ENCODE measurements around the gene MPZL3. TPM values are rescaled to one million over a fixed set of nuclear protein-coding genes. Genes with fewer than 3 reads are reported as not detected.

Gene MPZL3
- total and polyA plus RNA-seq, 2 experiments from 2014 or later: 0.92 to 2.9 TPM

DNA sequence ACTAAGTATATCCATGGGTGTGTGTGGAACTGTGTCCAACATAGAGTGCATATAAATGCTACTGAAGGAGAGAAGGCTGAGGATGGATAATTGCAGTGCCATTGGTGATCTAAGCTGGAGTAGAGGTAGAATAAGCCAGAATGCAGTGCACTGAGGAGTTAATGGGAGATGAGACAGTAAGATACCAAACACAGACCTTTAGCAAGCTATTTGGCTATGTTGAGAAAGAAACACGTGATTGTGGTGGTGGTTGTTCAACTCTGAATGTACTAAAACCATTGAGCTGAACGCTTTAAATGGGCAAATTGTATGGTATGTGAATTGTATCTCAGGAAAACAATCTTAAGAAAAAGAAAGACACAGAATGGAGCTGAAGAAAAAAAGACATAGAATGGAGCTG, 50.2 kb downstream of the MPZL3 start:
- Histone ChIP-seq H3K9me2 (ENCODE audit: insufficient read depth) (peaks cover 6% of the 10 kb centered on the region; the same call in 1 of the 2 replicates), H3K27me3 (ENCODE audit: insufficient read depth) (no peaks in the 10 kb centered on the region)
- H3K27me3 Mint-ChIP-seq (ENCODE audit: insufficient read depth, low read depth, poor library complexity): peaks cover 2% of the 10 kb centered on the region

More for the DNA sequence above, 50.2 kb downstream of the MPZL3 start:
- ATAC-seq: no peak
- TF ChIP-seq ZNF114 (CRISPR knock-in tag; IDR thresholded peaks at IDR 0.05) (no peak), ZNF462 (CRISPR knock-in tag; IDR thresholded peaks at IDR 0.05) (no peak), JUNB (IDR thresholded peaks at IDR 0.05; ENCODE audit: unreplicated experiment) (no peak), ZNF331 (CRISPR knock-in tag; IDR thresholded peaks at IDR 0.05; ENCODE audit: low read depth) (no peak), POLR2AphosphoS5 (IDR thresholded peaks at IDR 0.05; ENCODE audit: low read depth) (no peak), EZH2phosphoT487 (IDR thresholded peaks at IDR 0.05; ENCODE audit: unreplicated experiment) (no peak), NANOG (IDR thresholded peaks at IDR 0.05; ENCODE audit: borderline replicate concordance) (no peak), EZH2 (IDR thresholded peaks at IDR 0.05; ENCODE audit: low read depth, unreplicated experiment) (no peak), CTCF (conservative IDR thresholded peaks at IDR 0.05; ENCODE audit: low read depth in 2 of 2) (no peak), STAT1 (IDR thresholded peaks at IDR 0.05; ENCODE audit: unreplicated experiment) (no peak), CREB1 (CRISPR knock-in tag; IDR thresholded peaks at IDR 0.05; ENCODE audit: low read depth) (no peak)
- TF ChIP-seq, protein P1, sequence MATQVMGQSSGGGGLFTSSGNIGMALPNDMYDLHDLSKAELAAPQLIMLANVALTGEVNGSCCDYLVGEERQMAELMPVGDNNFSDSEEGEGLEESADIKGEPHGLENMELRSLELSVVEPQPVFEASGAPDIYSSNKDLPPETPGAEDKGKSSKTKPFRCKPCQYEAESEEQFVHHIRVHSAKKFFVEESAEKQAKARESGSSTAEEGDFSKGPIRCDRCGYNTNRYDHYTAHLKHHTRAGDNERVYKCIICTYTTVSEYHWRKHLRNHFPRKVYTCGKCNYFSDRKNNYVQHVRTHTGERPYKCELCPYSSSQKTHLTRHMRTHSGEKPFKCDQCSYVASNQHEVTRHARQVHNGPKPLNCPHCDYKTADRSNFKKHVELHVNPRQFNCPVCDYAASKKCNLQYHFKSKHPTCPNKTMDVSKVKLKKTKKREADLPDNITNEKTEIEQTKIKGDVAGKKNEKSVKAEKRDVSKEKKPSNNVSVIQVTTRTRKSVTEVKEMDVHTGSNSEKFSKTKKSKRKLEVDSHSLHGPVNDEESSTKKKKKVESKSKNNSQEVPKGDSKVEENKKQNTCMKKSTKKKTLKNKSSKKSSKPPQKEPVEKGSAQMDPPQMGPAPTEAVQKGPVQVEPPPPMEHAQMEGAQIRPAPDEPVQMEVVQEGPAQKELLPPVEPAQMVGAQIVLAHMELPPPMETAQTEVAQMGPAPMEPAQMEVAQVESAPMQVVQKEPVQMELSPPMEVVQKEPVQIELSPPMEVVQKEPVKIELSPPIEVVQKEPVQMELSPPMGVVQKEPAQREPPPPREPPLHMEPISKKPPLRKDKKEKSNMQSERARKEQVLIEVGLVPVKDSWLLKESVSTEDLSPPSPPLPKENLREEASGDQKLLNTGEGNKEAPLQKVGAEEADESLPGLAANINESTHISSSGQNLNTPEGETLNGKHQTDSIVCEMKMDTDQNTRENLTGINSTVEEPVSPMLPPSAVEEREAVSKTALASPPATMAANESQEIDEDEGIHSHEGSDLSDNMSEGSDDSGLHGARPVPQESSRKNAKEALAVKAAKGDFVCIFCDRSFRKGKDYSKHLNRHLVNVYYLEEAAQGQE (IDR thresholded peaks at IDR 0.05; ENCODE audit: unreplicated experiment): no peak
- TF ChIP-seq, protein P2, sequence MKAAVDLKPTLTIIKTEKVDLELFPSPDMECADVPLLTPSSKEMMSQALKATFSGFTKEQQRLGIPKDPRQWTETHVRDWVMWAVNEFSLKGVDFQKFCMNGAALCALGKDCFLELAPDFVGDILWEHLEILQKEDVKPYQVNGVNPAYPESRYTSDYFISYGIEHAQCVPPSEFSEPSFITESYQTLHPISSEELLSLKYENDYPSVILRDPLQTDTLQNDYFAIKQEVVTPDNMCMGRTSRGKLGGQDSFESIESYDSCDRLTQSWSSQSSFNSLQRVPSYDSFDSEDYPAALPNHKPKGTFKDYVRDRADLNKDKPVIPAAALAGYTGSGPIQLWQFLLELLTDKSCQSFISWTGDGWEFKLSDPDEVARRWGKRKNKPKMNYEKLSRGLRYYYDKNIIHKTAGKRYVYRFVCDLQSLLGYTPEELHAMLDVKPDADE (IDR thresholded peaks at IDR 0.05): no peak
- Histone ChIP-seq H3K4me3 (no peak overlapping the region), H3K27ac (ENCODE audit: low read depth) (no peak overlapping the region), H3F3A (replicated peaks; ENCODE audit: low read depth) (no peaks in the 10 kb centered on the region), H4K20me1 (replicated peaks; ENCODE audit: insufficient read depth) (no peaks in the 10 kb centered on the region), H2AFZ (no peak overlapping the region), H3K4me2 (no peak overlapping the region), H3K4me1 (ENCODE audit: insufficient read depth) (peaks cover 4% of the 10 kb centered on the region; the same call in 1 of the 2 replicates), H3K36me3 (ENCODE audit: insufficient read depth) (no peaks in the 10 kb centered on the region), H3K79me2 (replicated peaks; ENCODE audit: insufficient read depth) (no peaks in the 10 kb centered on the region)
- no peaks in the 10 kb centered on the region for H3K36me3 Mint-ChIP-seq (ENCODE audit: low read depth)
- H3K4me3 Mint-ChIP-seq: no peak overlapping the region
- H3K27ac Mint-ChIP-seq: no peak overlapping the region
- H3K4me1 Mint-ChIP-seq: peaks cover 20% of the 10 kb centered on the region
- DNase-seq (ENCODE audit: low spot score): no peak
- H3K9me3 Mint-ChIP-seq: no peaks in the 10 kb centered on the region

Data from GM23338 (cell line).